DMS114 treated with DMSO at 0.1 percent for 48 hours (cell line): ENCODE results near the gene MAML2.
"Not testable (repeated sequence)": the region's sequence is repeated elsewhere in the genome, so short reads cannot be mapped to it uniquely, and the experiment has no call there.

Experiments used
- DNase-seq: peaks from one replicate; lab custom pipeline; 2025; ENCODE audit not compliant: unreplicated experiment; lab: John Stamatoyannopoulos, UW

The MAML2 gene

DNA sequence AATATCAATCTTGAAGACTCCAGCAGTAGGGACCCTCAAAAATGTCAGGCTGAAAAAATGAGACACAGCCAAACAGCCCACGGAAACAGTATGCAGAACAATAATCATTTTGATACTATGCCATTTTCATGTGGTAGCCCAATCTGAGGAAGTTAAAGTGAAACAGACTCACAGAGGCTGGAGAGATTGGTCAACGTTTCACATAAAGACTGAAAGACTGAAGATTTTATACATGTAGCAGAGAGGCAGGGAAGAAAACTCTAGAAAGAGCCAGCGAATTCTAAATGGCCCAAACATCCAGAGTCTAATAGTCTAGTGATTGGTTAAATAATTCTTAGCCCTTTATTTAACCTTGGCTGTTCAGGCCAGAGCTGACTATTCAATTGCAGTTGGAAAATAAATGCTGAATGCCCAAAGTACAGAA is 49.4 kb downstream of the MAML2 start:
- no peak for DNase-seq

DNA sequence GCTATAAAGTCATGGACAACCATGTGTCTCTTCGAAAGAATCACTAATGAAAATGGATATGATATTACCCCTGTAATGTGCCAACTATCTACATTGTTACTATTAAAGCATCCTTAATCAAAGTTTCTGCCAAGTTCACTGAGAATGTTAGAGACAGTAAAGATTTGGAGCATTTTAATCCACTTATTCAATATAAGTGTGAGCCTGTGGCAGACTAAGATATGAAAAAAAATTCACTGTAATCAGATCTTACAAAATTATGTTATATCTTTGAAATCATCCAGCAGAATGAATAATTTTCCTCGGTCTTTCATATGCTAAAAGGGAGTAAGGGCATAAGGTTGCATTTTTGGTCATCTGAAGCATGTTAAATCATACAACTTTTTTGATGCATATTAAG is 49.9 kb downstream of the MAML2 start:
- DNase-seq = no peak

GRCh38 chr11:96292291-96293010 is 50.5 kb downstream of the MAML2 start:
- no peak for DNase-seq

GRCh38 chr11:96290631-96291030 is 52.4 kb downstream of the MAML2 start:
- DNase-seq = no peak

DNA sequence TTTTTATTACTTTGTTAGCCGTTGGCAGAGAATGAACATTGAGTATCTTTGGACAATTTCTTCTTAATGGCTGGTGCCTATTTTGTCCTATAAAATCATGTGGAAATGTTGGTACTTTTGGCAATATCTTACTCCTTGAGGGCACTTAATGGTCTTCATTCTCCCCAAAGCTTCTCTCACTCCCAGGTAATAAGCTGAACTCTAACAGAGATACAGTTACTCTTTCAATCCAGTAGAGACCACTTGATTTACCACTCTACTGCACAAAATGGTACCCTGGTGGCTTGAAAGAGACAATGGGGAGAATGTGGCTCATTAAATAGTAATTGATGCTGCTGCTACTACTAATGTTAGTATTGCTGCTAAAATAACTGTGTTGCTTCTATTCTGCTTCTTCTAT is 53.0 kb downstream of the MAML2 start:
- no peak for DNase-seq

DNA sequence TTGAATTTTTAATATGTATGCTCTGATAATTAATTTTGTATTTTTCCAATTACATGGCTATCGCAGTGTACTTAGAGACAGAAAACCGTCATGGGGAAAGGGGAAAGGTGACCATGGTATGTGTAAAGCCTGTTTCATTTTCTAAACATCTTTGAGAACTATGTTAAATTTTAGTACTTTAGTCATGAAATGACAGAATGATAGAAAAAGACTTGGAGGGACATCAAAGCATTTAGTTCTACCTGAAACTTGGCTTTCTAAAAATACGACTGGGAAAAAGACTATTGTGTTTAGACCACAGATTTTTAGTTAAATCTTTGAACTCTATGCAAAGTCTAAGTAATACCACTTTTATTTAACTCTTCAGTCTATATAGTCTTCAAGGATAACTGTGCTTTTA is 54.1 kb downstream of the MAML2 start:
- no peak for DNase-seq

GRCh38 chr11:96287822-96288439 is 55.1 kb downstream of the MAML2 start:
- no peak for DNase-seq

GRCh38 chr11:96285985-96286384 is 57.0 kb downstream of the MAML2 start:
- not testable (repeated sequence) for DNase-seq

DNA sequence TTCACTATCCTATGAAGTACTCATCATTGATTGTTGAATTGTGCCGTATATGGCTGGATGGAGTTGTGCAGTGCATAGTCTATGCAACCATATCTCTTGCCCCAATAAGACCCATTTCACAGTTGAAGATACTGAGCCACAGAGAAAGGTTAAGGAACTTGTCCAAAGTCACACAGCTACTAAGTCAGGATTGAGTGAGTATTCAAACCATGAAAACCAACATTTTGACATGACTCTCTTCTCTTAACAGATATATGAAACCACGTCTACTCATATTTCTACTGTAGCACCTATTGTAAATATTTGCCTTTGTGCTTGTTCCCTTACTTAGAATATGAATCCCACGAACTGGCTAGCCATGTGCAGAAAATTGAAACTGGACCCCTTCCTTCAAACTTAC is 58.1 kb downstream of the MAML2 start:
- no peak for DNase-seq

DNA sequence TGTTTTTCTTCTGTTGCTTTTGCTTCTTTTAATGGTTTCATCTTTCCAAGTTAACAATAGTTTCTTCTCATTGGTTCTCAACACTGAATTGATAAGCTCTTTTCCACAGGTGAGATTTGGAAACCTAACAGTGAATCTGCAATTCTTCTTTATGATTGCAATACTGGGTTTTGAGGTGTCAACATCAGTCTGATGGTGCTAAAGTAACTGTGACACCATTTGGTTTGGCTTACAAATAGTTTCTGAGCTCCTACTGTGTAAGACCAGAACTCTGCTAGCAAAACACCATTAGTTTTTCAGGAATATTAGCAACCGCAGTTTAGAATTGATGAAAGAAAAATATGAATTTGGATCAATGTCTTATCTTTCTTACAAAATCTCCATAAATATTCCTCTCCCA is 58.6 kb downstream of the MAML2 start:
- DNase-seq = no peak

DNA sequence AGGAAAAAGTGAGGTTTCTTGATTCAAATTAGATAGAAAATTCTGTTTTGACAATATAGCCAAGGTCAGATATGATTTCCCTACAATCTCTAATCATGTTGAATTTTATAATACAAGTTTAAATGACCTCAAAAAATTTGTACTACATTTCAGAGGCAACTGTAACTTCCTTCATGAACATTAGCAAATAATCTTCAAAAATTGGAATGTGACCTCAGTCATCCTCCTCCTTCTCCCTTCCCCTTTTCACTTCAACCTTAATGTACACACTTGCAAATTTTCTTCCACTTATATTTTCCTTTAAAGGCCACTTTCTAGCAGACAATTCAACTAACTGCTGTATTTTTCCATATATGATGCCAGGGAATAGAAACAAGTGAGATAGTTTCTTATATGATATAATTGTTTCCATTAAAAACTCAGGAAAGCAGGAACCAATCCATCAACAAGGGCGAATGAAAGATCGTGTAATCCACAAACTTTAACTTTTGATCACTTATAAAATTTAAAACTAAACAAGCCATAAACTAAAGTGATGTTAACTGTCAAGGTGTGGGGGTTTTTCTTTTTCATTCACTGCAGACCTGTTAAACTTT is 60.3 kb downstream of the MAML2 start:
- no peak for DNase-seq

- no peak for DNase-seq
These were observed 62.6 kb downstream of the MAML2 start for GRCh38 chr11:96280444-96280843.

DNA sequence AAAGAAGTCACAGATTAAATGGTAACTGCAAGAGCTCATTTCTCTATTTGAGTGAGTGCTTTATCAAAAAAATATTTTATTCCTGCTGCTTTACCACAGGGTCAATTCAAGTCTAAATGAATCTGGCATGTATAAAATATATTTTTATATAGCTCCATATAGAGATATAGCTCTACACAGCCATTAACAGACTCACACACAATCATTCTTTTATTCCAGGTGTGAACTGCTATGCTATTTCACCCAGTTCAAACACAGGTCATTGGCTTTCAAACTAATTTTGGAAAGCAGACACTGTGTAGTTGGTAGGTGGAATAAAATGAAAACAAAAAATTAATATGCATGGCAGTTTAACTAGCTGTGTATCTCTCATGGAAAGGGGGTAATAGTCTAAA is 63.1 kb downstream of the MAML2 start:
- DNase-seq = no peak

DNA sequence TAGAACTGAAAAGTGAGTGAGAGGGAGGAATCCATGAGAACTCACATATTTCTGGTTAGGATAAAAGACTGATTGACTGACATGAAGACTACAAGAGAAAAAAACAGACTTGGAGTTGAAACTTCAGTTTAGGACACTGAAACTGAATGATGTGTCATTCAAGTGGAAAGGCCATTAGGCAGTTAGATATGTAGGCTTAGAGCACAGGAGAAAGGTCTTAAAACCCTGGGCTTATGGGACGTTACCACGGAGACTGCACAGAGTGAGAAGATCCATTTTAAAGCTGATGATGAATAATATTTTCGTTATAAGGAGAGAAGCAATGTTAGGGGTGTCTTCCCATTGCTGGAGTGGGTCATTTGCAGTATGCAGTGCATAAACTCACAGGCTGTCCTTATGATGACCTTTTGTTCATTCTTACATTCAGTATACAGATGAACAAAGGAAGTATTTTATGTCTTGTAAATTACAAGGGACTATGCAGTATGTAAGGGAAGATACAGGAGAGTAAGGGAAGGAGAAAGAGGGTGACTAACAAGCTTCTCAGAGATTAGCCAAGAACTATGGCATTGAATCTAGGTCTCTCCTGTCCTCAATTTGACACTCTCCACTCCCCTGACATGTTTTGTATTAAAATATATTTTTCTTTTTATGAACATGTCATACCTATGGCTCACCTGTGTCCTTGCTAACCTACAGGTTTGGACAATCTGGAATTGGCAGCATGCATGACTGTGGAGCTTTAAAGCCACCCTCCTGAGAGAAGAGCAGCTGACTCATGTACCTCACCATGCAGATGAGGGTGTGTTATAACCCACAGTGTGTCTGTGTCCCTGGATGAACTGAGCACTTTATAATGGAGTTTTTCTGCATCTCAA is 63.7 kb downstream of the MAML2 start:
- no peak for DNase-seq

DNA sequence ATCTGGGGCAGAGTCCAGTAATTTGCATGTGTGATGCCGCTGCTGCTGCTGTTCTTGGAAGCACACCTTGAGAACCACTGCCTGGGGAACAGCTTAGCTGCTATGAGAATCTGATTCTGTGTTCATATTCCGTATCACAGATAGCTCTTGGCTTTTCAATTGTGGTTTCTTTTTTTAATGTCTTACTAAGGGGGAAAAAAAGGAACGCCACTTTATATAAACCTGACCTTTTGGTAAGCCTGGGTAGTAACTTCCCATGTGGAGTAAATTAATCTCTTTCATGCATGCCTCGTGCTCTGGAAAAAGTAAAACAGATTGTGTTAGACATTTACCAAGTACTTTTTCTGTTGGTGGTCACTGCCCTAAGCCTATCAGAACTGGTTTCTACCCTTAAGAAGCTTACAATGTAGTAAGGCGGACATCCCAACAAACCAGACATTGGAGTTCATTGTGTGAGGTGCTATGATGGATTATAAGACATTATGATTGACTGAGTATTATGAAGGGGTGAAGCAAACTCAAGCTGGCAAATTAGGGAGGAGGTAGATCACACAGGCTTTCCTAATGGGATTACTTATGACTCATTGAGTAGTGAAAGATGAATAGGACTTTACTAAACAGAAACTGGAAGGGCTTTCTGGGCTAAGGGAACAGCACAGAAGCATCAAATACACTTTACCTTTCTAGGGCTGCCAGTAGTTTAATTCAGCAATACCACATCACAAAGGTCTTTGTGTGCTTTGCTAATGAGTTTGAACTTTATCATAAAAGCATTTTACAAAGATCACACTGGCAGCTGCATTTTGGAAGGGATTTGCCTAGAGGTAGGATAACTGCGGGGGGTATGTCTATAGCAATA is 64.7 kb downstream of the MAML2 start:
- no peak for DNase-seq

- no peak for DNase-seq
These were observed 65.3 kb downstream of the MAML2 start for GRCh38 chr11:96277696-96278038.

GRCh38 chr11:96276836-96277235 is 66.2 kb downstream of the MAML2 start:
- no peak for DNase-seq

DNA sequence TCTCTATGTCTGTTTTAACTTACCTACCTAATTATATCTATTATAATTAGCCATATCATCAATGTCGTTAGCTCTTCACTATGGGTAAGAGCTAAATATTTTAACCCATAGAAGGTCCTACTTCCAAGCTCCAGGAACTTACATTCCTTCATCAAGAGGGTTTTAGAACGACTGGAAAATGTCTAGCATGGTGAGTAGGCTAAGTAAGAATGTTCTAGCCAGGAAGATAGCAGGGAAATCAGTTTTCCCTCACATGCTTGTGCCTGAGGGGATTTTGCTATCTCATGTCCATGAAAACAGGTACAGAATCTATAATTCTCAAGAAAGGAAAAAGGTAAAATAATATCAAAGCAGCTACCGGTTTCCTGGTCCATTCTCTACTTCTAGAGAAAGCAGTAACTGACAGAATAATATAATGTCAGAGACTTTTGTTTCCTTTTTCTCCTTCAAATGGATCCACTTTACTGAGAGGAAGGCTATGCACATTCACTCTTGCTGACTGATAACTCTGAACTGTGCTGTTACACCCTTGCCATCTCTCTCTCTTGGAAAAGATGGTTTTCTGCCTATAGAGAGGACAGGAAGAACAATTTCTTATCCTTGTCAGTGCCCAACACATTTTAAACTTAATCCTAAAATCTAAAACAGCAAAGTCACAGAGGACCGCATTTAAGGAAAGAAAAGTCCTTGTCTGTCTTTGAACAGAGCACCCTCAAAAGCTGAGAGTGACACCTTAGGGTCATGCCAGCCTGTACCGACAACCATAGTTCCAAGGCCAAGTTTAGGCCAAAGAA is 67.0 kb downstream of the MAML2 start:
- DNase-seq = no peak

DNA sequence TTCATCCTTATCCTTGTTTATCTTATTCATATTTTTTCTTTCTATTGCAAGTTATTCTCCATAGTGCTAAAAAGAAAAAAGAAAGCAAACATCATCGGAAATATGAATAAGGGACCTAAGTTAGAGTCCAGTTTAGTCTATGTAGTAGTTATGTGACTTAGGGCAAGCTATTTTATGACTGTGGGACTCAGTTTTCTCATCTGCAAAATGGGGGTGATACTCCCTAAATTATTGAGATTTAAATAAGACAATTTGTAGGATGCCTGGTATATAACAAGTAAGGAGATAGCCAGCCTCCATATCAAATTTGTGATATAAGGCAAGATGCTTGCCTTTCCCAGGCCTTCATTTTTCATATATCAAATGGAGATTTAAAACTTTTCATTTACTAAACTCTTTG is 69.5 kb downstream of the MAML2 start:
- DNase-seq = no peak
